ENCODE results near the gene PTPRN2.

Gene PTPRN2

DNA sequence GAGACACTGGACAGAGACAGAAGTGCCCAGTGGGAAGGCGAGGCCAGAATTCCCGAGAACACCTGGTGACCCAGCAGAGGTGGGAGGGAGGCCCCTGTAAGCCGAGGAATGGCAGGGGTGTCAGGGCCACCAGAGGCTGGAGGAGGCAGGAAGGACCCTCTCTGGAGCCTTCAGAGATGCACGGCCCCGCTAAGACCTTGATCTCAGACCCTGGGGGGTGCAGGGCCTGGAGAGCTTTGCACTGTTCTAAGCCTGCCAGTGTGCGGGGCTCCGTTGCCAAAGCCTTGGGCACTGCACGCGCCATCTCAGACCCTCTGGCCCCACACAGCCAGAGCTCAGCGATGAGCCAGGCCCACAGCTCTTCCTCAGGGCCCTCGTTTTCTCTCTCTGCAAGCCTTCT, 557.1 kb downstream of the PTPRN2 start:
- in situ Hi-C loops (cut with HindIII; ENCODE audit: low sequenced_read_pairs): no loop called here

DNA sequence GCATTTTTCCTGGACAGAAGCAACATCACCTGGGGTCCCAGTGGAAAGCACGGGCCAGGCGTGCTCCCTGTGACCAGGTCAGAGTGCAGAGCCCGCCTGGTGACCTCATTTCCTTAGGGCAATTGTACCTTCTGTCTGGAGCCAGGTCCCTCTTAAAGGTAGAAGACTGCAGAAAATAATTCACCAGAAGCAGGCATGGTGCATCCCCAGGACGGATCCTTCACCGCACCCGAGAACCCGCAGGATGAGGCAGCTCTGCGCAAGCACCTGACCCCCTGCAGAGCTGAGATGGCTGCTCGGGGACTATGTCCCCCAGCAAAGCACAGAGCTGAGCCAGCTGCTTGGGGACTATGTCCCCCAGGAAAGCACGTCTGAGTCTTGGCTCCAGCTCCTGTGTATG, 557.6 kb downstream of the PTPRN2 start:
- in situ Hi-C loops (cut with HindIII; ENCODE audit: low sequenced_read_pairs): no loop called here

DNA sequence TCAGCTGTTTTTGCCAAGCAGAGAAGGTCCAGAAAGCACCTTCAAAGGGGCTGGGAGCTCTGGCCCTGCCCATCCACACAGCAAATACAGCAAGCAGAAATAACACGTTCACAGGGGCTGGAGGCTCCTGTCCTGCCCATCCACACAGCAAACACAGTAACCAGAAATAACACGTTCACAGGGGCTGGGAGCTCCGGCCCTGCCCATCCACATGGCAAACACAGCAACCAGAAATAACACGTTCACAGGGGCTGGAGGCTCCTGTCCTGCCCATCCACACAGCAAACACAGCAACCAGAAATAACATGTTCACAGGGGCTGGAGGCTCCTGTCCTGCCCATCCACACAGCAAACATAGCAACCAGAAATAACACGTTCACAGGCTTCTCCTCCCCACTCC, 558.1 kb downstream of the PTPRN2 start:
- in situ Hi-C loops (cut with HindIII; ENCODE audit: low sequenced_read_pairs): no loop called here

GRCh38 chr7:158028971-158029370, 558.7 kb downstream of the PTPRN2 start:
- in situ Hi-C loops (cut with HindIII; ENCODE audit: low sequenced_read_pairs): no loop called here

DNA sequence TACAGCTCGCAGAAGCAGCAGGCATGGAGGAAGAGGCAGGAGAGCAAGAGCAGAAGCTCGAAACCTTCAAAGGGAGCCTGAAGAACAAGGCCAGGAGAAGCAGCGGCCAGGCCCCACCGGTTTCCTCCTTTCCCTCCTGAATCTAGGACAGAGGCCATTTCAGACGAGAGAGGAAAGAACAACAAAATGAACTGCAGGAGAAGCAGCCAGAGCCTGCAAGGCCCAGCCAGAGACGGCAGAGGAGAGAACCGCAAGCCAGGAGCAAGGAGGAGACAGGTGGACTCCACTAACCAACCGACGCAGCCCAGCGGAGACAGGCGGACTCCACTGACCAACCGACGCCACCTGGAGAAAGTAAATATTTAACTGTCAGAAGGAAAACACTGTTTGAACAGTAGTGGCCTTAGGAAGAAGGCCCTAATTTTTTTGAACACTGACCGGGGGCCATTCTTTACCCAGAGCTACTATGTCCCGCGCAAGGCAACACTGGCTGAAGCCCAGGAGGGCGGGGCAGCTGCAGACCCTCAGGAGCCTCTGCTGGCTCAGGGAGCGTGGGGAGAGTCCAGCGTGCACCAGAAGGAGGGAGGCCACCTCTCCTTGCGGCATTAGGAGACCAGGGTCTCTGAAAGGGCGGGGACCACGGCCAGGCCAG, 559.2 kb downstream of the PTPRN2 start:
- in situ Hi-C loops (cut with HindIII; ENCODE audit: low sequenced_read_pairs): no loop called here

DNA sequence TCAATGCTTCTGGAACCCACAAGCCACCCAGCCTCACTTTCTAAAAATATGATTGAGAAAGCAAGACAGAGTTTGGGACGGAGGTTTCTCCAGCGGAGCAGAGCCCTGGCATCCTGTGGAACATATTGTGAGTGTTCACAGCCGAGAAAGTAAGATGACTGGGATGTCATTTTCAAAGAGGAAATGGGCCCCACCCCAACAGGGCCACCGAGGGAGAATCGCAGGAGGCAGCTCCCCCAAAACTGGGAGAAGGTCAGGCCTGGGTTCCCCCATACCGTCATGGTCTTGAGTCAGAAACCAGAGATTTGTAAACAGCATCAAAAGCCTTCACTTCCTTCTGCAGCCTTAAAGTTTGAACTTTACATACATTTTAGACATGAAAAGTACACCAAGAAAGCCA, 560.0 kb downstream of the PTPRN2 start:
- in situ Hi-C loops (cut with HindIII; ENCODE audit: low sequenced_read_pairs): no loop called here

DNA sequence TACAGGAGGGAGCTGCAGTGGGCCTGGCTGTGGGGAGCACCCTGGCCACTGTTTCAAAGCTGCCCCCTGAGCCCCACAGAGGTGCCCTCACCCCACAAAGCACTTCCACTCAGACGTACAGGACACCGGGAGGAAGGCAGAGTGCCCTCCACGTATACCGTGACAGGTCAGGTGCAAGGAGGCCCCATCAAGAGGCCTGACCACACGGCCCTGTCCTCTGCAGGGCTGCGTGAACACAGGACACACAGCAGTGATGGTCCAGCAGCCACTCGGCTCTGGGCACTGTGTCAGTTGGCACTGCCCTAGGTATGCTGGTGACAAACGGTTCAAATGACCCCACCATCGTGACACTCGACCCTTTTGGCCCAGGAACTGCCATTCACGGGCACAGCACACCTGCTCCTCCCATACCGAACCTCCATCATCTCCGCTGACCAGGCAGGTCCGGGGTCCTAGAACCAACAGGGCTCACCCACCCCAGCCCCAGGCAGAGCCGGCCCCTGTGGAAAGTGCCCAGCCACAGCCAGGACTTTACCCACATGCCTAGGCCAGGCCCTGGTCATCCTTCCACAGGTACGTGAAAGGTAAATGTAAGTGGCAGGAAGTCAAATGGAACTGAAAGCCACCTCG, 560.9 kb downstream of the PTPRN2 start:
- in situ Hi-C loops (cut with HindIII; ENCODE audit: low sequenced_read_pairs): no loop called here

GRCh38 chr7:158025686-158026600, 561.7 kb downstream of the PTPRN2 start:
- in situ Hi-C loops (cut with HindIII; ENCODE audit: low sequenced_read_pairs): no loop called here

- in situ Hi-C loops (cut with HindIII; ENCODE audit: low sequenced_read_pairs): no loop called here
These were observed 562.7 kb downstream of the PTPRN2 start for GRCh38 chr7:158024881-158025280.

DNA sequence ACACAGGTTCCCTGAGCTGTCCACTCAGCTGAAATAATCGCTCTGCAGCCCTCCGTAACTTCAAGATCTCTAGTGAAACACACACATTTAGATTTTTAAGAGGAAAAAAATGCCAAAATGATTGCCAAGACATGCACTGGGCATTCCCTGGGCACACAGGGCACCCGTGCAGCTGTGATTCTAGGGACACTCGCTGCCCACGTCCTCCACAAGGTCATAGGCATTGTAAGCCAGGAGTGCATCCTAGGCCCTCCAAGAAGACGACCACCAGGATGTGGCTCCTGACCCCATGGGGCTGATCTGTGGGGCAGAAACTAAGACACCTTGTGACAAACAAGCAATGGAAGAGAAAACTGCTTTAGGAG, 563.3 kb downstream of the PTPRN2 start:
- in situ Hi-C loops (cut with HindIII; ENCODE audit: low sequenced_read_pairs): no loop called here

DNA sequence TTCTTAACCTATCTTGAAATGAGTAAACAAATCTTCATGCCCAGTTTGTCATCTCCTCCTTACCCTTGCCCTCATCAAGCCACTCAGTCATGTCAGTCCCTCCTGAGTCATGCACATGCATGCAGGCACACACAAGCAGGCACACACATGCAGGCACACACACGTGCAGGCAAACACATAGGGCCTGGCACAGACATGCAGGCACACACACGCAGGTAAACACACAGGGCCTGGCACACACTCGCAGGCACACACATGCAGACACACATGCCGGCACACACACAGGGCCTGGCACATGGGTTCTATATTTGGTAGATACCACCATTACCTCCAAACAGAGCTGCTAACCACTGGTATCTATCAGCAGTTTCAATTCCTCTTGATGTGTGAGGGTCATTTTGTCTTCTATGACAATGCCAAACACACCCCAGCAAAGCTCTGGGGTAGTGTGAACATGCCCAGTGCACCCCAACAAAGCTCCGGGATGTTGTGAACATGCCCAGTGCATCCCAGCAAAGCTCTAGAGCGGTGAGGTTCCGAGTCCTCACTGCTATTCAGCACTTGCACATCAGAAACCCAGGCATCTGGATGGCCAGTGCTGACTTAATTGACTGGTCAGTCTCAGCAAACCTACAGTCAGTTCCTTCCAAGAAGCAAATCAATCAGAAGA, 563.8 kb downstream of the PTPRN2 start:
- in situ Hi-C loops (cut with HindIII; ENCODE audit: low sequenced_read_pairs): no loop called here

DNA sequence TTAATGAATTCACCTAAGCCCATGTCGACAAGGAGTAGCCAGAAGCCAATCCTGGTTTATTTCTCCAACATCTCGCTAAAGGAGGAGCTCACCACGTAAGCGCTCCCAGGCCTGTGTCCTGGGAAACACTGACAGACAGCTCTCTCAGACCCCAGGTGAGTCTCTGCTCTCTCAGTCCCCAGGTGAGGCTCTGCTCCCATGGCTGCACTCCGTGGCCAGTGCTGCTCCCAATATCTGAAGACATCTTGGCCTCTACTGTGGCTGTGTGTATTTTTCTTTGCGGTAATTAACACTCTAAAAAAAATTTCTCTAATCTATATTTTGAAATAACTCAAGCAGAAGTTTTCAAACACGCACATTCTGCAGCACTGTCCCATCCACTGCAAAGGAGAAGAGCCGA, 564.5 kb downstream of the PTPRN2 start:
- in situ Hi-C loops (cut with HindIII; ENCODE audit: low sequenced_read_pairs): no loop called here

DNA sequence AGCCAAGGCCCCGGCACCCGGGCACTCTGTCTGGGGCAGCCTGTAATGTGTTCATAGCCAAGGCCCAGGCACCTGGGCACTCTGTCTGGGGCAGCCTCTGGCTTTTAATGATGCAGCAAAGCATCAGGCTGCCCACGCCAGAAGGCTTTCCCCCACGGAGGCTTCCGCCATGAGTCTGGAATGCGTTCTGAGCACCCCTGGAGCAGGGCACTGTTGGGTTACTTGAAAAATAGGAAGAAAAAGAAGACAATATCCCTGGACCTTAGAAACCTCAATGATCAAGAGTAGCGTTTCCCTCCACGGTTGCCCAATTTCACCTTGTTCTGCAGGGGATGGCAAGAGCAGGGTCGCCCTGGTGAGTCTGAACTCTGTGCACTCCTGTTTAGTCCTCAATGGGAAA, 565.0 kb downstream of the PTPRN2 start:
- in situ Hi-C loops (cut with HindIII; ENCODE audit: low sequenced_read_pairs): no loop called here

DNA sequence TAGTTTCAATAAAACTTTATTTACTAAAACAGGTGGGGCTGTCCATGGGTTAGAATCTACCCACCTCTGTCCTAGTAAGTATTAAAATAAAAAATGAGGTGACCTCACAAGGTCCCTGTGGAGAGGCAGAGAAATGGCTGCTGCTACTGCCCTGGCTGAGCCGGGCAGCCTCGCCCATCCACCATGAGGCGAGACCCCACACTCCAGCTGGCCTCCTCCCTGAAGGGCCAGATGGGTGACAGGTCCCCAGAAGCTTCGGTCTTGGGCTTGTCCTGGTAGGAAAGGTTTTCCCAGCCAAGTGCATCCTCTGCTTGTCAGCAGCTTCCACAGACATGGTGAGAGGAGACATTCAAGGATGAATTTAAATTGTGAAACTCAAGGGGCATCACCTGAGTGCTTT, 565.8 kb downstream of the PTPRN2 start:
- in situ Hi-C loops (cut with HindIII; ENCODE audit: low sequenced_read_pairs): no loop called here

GRCh38 chr7:158020706-158021095, 566.9 kb downstream of the PTPRN2 start:
- in situ Hi-C loops (cut with HindIII; ENCODE audit: low sequenced_read_pairs): no loop called here

DNA sequence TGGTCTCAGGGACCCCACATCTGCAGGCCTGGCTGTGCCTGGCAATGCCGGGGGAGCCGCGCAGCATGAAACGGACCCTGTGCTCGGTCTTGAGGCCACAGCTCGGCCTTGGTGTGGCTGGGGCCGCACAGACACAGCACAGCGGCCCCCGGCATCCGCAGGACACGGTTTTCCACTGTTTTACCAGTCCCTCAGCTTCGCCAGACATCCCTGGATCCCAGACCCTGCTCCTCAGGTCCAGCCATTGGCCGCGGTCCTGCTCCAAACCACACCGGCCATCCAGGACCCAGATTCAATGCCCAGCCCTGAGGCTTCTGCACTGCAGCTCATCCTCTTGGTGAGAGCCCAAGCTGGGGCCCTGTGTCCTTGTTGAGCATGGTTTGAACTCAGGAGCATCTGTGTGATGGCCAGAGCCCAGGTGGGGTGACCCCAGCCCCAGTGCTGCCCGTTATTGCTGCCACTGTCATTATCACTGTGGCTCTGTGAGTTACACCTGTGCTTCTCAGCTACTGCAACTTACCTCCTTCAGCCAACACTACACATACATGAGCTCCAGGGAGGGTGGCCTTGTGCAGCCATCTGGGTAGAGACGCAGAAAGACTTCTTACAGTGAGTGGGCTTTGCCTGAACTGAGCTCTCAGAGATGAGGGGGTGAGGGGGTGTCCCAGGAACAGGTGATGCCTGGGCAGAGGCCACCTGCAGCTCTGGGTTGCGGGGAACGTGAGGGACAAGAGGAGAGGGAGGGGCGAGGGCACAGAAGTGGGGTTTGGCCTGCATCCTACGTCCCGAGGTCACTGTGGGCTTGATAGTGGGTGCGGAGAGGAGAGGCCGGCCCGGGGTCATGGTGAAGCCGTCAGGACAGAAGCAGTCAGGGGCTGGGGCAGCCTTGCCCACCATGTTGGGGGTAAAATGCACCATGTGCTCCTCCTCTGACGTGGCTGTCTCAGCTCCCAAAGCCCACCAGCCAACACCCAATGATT, 567.6 kb downstream of the PTPRN2 start:
- in situ Hi-C loops (cut with HindIII; ENCODE audit: low sequenced_read_pairs): no loop called here

DNA sequence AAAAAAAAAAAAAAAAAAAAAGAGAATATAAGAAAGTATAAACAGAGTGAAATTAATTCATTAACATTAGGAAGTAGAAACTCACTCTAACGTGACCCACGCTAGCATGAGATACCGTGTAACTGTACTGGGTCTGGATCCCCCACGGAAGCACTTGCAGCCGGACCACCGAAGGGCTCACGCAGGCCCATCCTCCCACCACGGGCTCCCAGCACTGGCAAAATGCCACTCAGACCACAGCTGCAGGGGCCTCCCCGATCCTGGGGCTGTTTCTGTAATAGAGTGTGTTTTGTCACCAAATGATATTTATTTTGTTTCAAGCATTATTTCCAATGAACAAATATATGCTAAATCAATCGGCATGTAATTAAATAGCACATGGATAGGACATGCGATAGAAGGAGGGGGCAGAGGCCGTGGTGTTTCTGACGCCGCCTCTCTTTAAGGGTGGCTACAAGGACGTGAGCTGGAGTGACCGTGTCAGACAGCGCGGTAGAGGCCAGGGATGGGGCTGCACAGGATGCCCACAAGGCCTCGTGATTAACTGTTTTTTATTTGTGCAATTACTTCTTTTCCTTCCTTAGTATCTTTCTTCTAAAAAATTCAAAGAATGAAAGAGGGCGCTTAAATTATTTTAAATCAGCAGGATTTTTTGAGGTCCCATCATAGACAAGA, 568.5 kb downstream of the PTPRN2 start:
- in situ Hi-C loops (cut with HindIII; ENCODE audit: low sequenced_read_pairs): no loop called here

DNA sequence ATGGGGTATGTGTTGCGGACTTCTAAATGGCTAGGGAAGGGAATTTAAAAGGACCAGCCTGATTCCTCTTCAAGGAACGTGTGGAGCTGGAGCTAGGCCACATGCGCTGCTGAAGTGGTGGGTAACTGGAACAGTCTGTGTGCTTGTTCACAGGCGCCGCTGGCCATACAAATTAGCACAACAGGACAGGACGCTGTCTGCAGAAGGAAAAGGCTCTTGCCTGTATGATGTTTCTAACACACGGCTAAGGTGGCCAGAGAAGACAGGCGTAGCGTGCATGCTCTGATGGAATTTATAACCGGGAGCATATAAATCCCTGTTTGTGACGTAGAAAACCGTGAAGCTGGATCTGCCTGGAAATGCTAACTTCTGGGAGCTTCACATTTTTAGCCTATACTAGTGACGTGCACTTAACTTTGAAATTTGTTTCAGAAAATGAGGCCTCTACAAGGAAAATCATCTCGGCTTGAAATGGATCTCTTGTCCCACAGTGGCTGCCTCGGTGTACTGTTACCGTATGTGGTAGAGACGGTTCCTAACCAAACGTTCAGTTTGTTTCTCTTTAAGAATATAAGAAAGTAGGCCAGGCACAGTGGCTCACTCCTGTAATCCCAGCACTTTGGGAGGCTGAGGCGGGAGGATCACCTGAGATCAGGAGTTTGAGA, 569.4 kb downstream of the PTPRN2 start:
- in situ Hi-C loops (cut with HindIII; ENCODE audit: low sequenced_read_pairs): no loop called here
